Endothelial cell of umbilical vein (primary cell): Measurements from ENCODE around the gene KCNJ5. TPM values are rescaled to one million over a fixed set of nuclear protein-coding genes. Genes with fewer than 3 reads are reported as not detected.
A peak's percentile ranks its signal among the peaks of the same experiment; 100 is the strongest.

Source experiments
- BruUV-seq: library from RNA; stranded (reverse); fragments of 400-500 nt; replicated peaks from 2 replicates; lab custom pipeline; 2021; lab: Mats Ljungman, UMichigan
- CTCF ChIA-PET: fragments of 300-600, 350-600 bp; sonication (Branson Sonifier 250); formaldehyde crosslinking; loops from one replicate; lab custom pipeline; 2021; ENCODE audit warnings: antibody characterized with exemption, inconsistent platforms; lab: Charles Lee
- POLR2A ChIA-PET: fragments of 300-600, 350-600 bp; sonication (Branson Sonifier 250); formaldehyde crosslinking; loops from one replicate; lab custom pipeline; 2021; ENCODE audit warnings: antibody characterized with exemption, inconsistent platforms; lab: Charles Lee
- DNase-seq: peaks from one replicate; pipeline ENCODE4 v3.0.0-alpha.2; 2011; ENCODE audit warnings: low read depth, low spot score
- FAIRE-seq: peaks from 2 replicates; lab custom pipeline; 2011; peaks lifted over from hg19 to GRCh38; lab: Jason Lieb, UNC
- H2AFZ ChIP-seq: 2 replicates; pipeline ENCODE4 v1.6.0; 2012; ENCODE audit warnings: low read depth, low read length, control low read depth, inconsistent platforms
- H3K27ac ChIP-seq: 2 replicates; pipeline ENCODE4 v1.5.1; 2011; ENCODE audit warnings: low read depth, mild to moderate bottlenecking, control low read depth, low read length, moderate library complexity; ENCODE audit not compliant: insufficient read depth
- H3K27me3 ChIP-seq, 2 experiments: 2 replicates each; pipeline versions ENCODE4 v1.6.0 to v1.6.1; 2011; ENCODE audit warnings: low read length in 2 of 2, mixed read lengths in 1 of 2; ENCODE audit not compliant: control insufficient read depth in 2 of 2, insufficient read depth in 2 of 2
- H3K36me3 ChIP-seq, 2 experiments: 2 replicates in 1 of 2; 3 replicates in 1 of 2; pipeline ENCODE4 v1.5.1; 2011; ENCODE audit warnings: low read length in 2 of 2, mild to moderate bottlenecking in 1 of 2, moderate library complexity in 1 of 2; ENCODE audit not compliant: control insufficient read depth in 2 of 2, insufficient read depth in 2 of 2; ENCODE audit errors: extremely low read depth in 1 of 2
- H3K4me1 ChIP-seq: 3 replicates; pipeline ENCODE4 v1.5.1; 2011; ENCODE audit warnings: mild to moderate bottlenecking, low read length; ENCODE audit not compliant: control insufficient read depth, insufficient read depth; ENCODE audit errors: extremely low read depth
- H3K4me2 ChIP-seq: 2 replicates; pipeline ENCODE4 v1.6.1; 2011; ENCODE audit warnings: low read length, control low read depth, mixed read lengths; ENCODE audit not compliant: insufficient read depth
- H3K4me3 ChIP-seq, 3 experiments: fragments of 200-600 bp in 1 of 3; sonication (generic), shearing (Covaris generic) in 1 of 3; replicated peaks in 1 of 3; 2 replicates each; pipeline ENCODE4 v1.5.1; 2011 to 2016; ENCODE audit warnings: control low read depth in 3 of 3, low read length in 3 of 3, mild to moderate bottlenecking in 2 of 3, inconsistent platforms in 1 of 3, low read depth in 1 of 3, moderate library complexity in 1 of 3; ENCODE audit not compliant: insufficient read depth in 1 of 3
- H3K79me2 ChIP-seq: 2 replicates; pipeline ENCODE4 v1.6.0; 2012; ENCODE audit warnings: low read length, inconsistent platforms; ENCODE audit not compliant: control insufficient read depth, insufficient read depth
- H3K9ac ChIP-seq: replicated peaks from 2 replicates; pipeline ENCODE3; 2011; ENCODE audit warnings: low read length, control low read depth; ENCODE audit not compliant: insufficient read depth; ENCODE audit errors: extremely low read depth
- H3K9me1 ChIP-seq: replicated peaks from 3 replicates; pipeline ENCODE4 v1.6.0; 2011; ENCODE audit warnings: mild to moderate bottlenecking, low read length; ENCODE audit not compliant: control insufficient read depth, insufficient read depth; ENCODE audit errors: extremely low read depth
- H3K9me3 ChIP-seq: replicated peaks from 2 replicates; pipeline ENCODE4 v1.5.1; 2012; ENCODE audit warnings: low read length, inconsistent platforms; ENCODE audit not compliant: control insufficient read depth, insufficient read depth
- H4K20me1 ChIP-seq: replicated peaks from 2 replicates; pipeline ENCODE3; 2011; ENCODE audit warnings: mild to moderate bottlenecking, low read length; ENCODE audit not compliant: control insufficient read depth, insufficient read depth; ENCODE audit errors: extremely low read depth
- EZH2 ChIP-seq: IDR thresholded peaks from 2 replicates; pipeline ENCODE4 v1.6.1; 2012; ENCODE audit warnings: borderline replicate concordance, low read depth, mild to moderate bottlenecking, moderate library complexity, low read length, inconsistent platforms; ENCODE audit not compliant: severe bottlenecking
- FOS ChIP-seq: IDR thresholded peaks from 2 replicates; pipeline ENCODE4 v1.6.1; 2011; ENCODE audit warnings: mild to moderate bottlenecking, low read length, moderate library complexity, borderline replicate concordance; ENCODE audit not compliant: insufficient read depth
- GATA2 ChIP-seq: IDR thresholded peaks from 2 replicates; pipeline ENCODE4 v1.7.0; 2011; ENCODE audit warnings: low read depth, mild to moderate bottlenecking, moderate library complexity, mixed read lengths, low read length; ENCODE audit not compliant: insufficient read length, insufficient read depth
- JUN ChIP-seq: IDR thresholded peaks from 2 replicates; pipeline ENCODE4 v1.6.1; 2011; ENCODE audit warnings: borderline replicate concordance, low read depth; ENCODE audit not compliant: insufficient read length, insufficient read depth
- MAX ChIP-seq: IDR thresholded peaks from 2 replicates; pipeline ENCODE4 v1.6.1; 2011; ENCODE audit not compliant: insufficient read depth, insufficient read length
- MYC ChIP-seq: IDR thresholded peaks from one replicate; pipeline ENCODE4 v1.6.1; 2011; ENCODE audit warnings: mild to moderate bottlenecking, low read depth, low read length
- POLR2A ChIP-seq: IDR thresholded peaks from 2 replicates; pipeline ENCODE4 v1.6.1; 2012; ENCODE audit warnings: low read depth, mild to moderate bottlenecking, control low read depth, low read length
- POLR2AphosphoS5 ChIP-seq: IDR thresholded peaks from 2 replicates; pipeline ENCODE4 v1.6.1; 2012; ENCODE audit warnings: low read depth, mild to moderate bottlenecking, control low read depth, low read length, moderate library complexity; ENCODE audit not compliant: insufficient read depth
- dilution Hi-C: fragments of 300-500 bp; cut with MboI; formaldehyde crosslinking; loops from one replicate; pipeline ENCODE4 v1.15.0; 2019; ENCODE audit warnings: low sequenced_read_pairs; ENCODE audit not compliant: extremely low pct_ligation_motif_present
- intact Hi-C: fragments of 100-400 bp; cut with micrococcal nuclease; formaldehyde crosslinking; loops from one replicate; pipeline ENCODE4 v1.10.0; 2022
- polyA plus RNA-seq, 4 experiments: library from polyadenylated mRNA; depleted of rRNA in 3 of 4; stranded (reverse) in 3 of 4; unstranded in 1 of 4; fragments of >200 nt; gene quantifications; 2 replicates each; pipeline versions ENCODE4 v1.2.1 to v1.2.3, GENCODE V29; 2011 to 2012; ENCODE audit warnings: missing spikeins in 1 of 4
- total RNA-seq: library from RNA; stranded (reverse); gene quantifications from 2 replicates; pipeline ENCODE4 v1.2.3, GENCODE V29; 2021
- TF ChIP-seq, protein P1 (sequence below), 2 donors: IDR thresholded peaks; 1 replicate in 1 of 2; 2 replicates in 1 of 2; pipeline ENCODE4 v1.5.1; 2011; ENCODE audit warnings: low read length in 2 of 2, mild to moderate bottlenecking in 2 of 2, moderate library complexity in 2 of 2, control low read depth in 1 of 2, inconsistent platforms in 1 of 2, low read depth in 1 of 2; ENCODE audit not compliant: insufficient read depth in 1 of 2; ENCODE audit errors: extremely low read depth in 1 of 2

The KCNJ5 gene
- total and polyA plus RNA-seq, 2 donors (not counting 3 experiments of a cell fraction or from before 2014, with no cell fraction given), result 0.13 TPM; not detected in 1

GRCh38 chr11:128909438-128910125, 18.4 kb downstream of the KCNJ5 start:
- TF ChIP-seq GATA2, result no peak
- no peak for TF ChIP-seq MYC
- TF ChIP-seq POLR2AphosphoS5, result no peak
- no peak for TF ChIP-seq MAX
- no peak for TF ChIP-seq POLR2A
- TF ChIP-seq, protein P1, sequence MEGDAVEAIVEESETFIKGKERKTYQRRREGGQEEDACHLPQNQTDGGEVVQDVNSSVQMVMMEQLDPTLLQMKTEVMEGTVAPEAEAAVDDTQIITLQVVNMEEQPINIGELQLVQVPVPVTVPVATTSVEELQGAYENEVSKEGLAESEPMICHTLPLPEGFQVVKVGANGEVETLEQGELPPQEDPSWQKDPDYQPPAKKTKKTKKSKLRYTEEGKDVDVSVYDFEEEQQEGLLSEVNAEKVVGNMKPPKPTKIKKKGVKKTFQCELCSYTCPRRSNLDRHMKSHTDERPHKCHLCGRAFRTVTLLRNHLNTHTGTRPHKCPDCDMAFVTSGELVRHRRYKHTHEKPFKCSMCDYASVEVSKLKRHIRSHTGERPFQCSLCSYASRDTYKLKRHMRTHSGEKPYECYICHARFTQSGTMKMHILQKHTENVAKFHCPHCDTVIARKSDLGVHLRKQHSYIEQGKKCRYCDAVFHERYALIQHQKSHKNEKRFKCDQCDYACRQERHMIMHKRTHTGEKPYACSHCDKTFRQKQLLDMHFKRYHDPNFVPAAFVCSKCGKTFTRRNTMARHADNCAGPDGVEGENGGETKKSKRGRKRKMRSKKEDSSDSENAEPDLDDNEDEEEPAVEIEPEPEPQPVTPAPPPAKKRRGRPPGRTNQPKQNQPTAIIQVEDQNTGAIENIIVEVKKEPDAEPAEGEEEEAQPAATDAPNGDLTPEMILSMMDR (IDR thresholded peaks at IDR 0.05; ENCODE audit: extremely low read depth in 1 of 2, insufficient read depth in 1 of 2, low read depth in 1 of 2, low read length in 2 of 2), result no peak
- no peak for TF ChIP-seq JUN
- TF ChIP-seq EZH2, result no peak
- no peak for TF ChIP-seq FOS
- no TSS peak for BruUV-seq
- POLR2A ChIA-PET, result no interaction called here
- Histone ChIP-seq H3K4me1 (peaks cover 17% of the 10 kb centered on the region), H3K27ac (no peak overlapping the region), H3K9ac (no peak overlapping the region), H3K27me3 (peaks cover 3% of the 10 kb centered on the region in 2 experiments), H2AFZ (no peak overlapping the region), H3K4me2 (no peak overlapping the region), H3K36me3 (no peaks in the 10 kb centered on the region), H4K20me1 (no peaks in the 10 kb centered on the region), H3K4me3 (no peak overlapping the region), H3K9me1 (no peaks in the 10 kb centered on the region), H3K9me3 (no peaks in the 10 kb centered on the region), H3K79me2 (no peaks in the 10 kb centered on the region)
- intact Hi-C loops (no loop called here), dilution Hi-C loops (no loop called here)
- DNase-seq (peak; percentile 39), FAIRE-seq (no peak)
- CTCF ChIA-PET, result interaction anchor here (0.7 to 10.7 kb wide), 6 partner anchors 16 to 55 kb away, joined by 3 to 141 read pairs (median 4); partner anchors contain the start of gene KCNJ5
